Midbrain (tissue), 1 donor: ENCODE data around the gene KAT8.

Source experiments
- DNase-seq: peaks from one replicate; lab custom pipeline; 2025; lab: John Stamatoyannopoulos, UW

KAT8 gene

GRCh38 chr16:31108035-31108793 is 9.2 kb upstream of the KAT8 start, which contains the start of gene BCKDK:
TSS of gene BCKDK (plus strand) at chr16:31108386. CDS start at chr16:31109224, 838 bp downstream.
- peak; percentile 75 for DNase-seq

- DNase-seq, result no peak
Observed at GRCh38 chr16:31108794-31109558, 8.5 kb upstream of the KAT8 start.

GRCh38 chr16:31109622-31110021 is 7.8 kb upstream of the KAT8 start:
- DNase-seq, result no peak

GRCh38 chr16:31110106-31111034 is 7.1 kb upstream of the KAT8 start:
- DNase-seq, result no peak

- DNase-seq, result no peak
Observed at GRCh38 chr16:31111881-31112466, 5.5 kb upstream of the KAT8 start.

GRCh38 chr16:31112711-31113110 is 4.8 kb upstream of the KAT8 start:
- DNase-seq, result no peak

- peak; percentile 1 for DNase-seq
Observed at GRCh38 chr16:31113121-31114120, 4.0 kb upstream of the KAT8 start.

GRCh38 chr16:31114468-31114867 is 3.0 kb upstream of the KAT8 start:
- DNase-seq, result no peak

- DNase-seq, result no peak
Observed at GRCh38 chr16:31118223-31119155, 1.0 kb downstream of the KAT8 start.

- no peak for DNase-seq
Observed at GRCh38 chr16:31120129-31120528, 2.7 kb downstream of the KAT8 start.

- no peak for DNase-seq
Observed at GRCh38 chr16:31125844-31126243, 8.4 kb downstream of the KAT8 start.

GRCh38 chr16:31127182-31127581 is 9.7 kb downstream of the KAT8 start:
- DNase-seq, result no peak

GRCh38 chr16:31128711-31129567 is 11.5 kb downstream of the KAT8 start:
- peak; percentile 2 for DNase-seq

- DNase-seq, result peak; percentile 29
Observed at GRCh38 chr16:31129568-31130335, 12.3 kb downstream of the KAT8 start.

- DNase-seq, result no peak
Observed at GRCh38 chr16:31130336-31130891, 12.9 kb downstream of the KAT8 start.

- no peak for DNase-seq
Observed at GRCh38 chr16:31130899-31131298, 13.4 kb downstream of the KAT8 start.

GRCh38 chr16:31131416-31131815 is 14.0 kb downstream of the KAT8 start:
- DNase-seq, result no peak
